HepG2 (cell line): ENCODE data around the gene AMZ1. TPM values are rescaled to one million over a fixed set of nuclear protein-coding genes. Genes with fewer than 3 reads are reported as not detected.

Experiments
- CREM ChIP-seq, 2 experiments: sonication (generic) in 1 of 2; formaldehyde crosslinking in 1 of 2; IDR thresholded peaks; 2 replicates each; pipeline versions ENCODE4 v1.4.0 to v1.6.1; 2016 to 2020; ENCODE audit warnings: antibody characterized with exemption in 1 of 2, mild to moderate bottlenecking in 1 of 2, missing genetic modification reagents in 1 of 2
- ETV5 ChIP-seq: IDR thresholded peaks from 2 replicates; pipeline ENCODE4 v1.6.1; 2018; ENCODE audit warnings: missing biosample characterization, missing genetic modification reagents, inconsistent platforms, borderline replicate concordance
- GABPA ChIP-seq, 2 experiments: IDR thresholded peaks; 2 replicates each; pipeline ENCODE4 v1.6.1; 2011 to 2016; ENCODE audit warnings: low read depth in 2 of 2, low read length in 1 of 2, missing biosample characterization in 1 of 2, missing genetic modification characterization in 1 of 2
- KDM3A ChIP-seq: IDR thresholded peaks from 2 replicates; pipeline ENCODE4 v1.6.1; 2018; ENCODE audit warnings: low read depth, missing compliant biosample characterization
- MTA3 ChIP-seq: sonication (generic); formaldehyde crosslinking; IDR thresholded peaks from 2 replicates; pipeline ENCODE4 v1.4.0; 2020; ENCODE audit warnings: missing genetic modification reagents
- NFYB ChIP-seq: sonication (generic); formaldehyde crosslinking; IDR thresholded peaks from 2 replicates; pipeline ENCODE4 v1.4.0; 2020; ENCODE audit warnings: missing genetic modification reagents
- PAX8 ChIP-seq: sonication (generic); formaldehyde crosslinking; IDR thresholded peaks from 2 replicates; pipeline ENCODE4 v1.8.0; 2022; ENCODE audit warnings: mild to moderate bottlenecking, missing genetic modification reagents, borderline replicate concordance
- PRDM15 ChIP-seq: sonication (generic); formaldehyde crosslinking; IDR thresholded peaks from 2 replicates; pipeline ENCODE4 v1.4.0; 2020; ENCODE audit warnings: missing genetic modification reagents
- PREB ChIP-seq: sonication (generic); formaldehyde crosslinking; IDR thresholded peaks from 2 replicates; pipeline ENCODE4 v1.4.0; 2020; ENCODE audit warnings: missing genetic modification reagents
- PRMT3 ChIP-seq: sonication (generic); formaldehyde crosslinking; IDR thresholded peaks from 2 replicates; pipeline ENCODE4 v1.8.1; 2022; ENCODE audit warnings: low read depth, mild to moderate bottlenecking, moderate library complexity, missing genetic modification reagents, borderline replicate concordance
- PTBP1 ChIP-seq: fragments of 200-400 bp; formaldehyde crosslinking; IDR thresholded peaks from 2 replicates; pipeline ENCODE4 v1.6.1; 2018; ENCODE audit warnings: low read length, low read depth; ENCODE audit not compliant: poor library complexity, severe bottlenecking
- RBFOX2 ChIP-seq: fragments of 200-400 bp; formaldehyde crosslinking; IDR thresholded peaks from 2 replicates; pipeline ENCODE4 v1.6.1; 2017; ENCODE audit warnings: low read depth, mild to moderate bottlenecking, low read length
- REXO4 ChIP-seq: sonication (generic); formaldehyde crosslinking; IDR thresholded peaks from 2 replicates; pipeline ENCODE4 v1.8.0; 2022; ENCODE audit warnings: missing genetic modification reagents, mild to moderate bottlenecking, borderline replicate concordance
- TAF15 ChIP-seq: fragments of 200-400 bp; formaldehyde crosslinking; IDR thresholded peaks from one replicate; pipeline ENCODE4 v1.6.1; 2018; ENCODE audit warnings: mild to moderate bottlenecking, low read depth, low read length; ENCODE audit not compliant: poor library complexity, severe bottlenecking
- TEAD3 ChIP-seq: optimal IDR thresholded peaks from 2 replicates; pipeline ENCODE3; 2016; ENCODE audit warnings: borderline replicate concordance
- TSC22D2 ChIP-seq: sonication (generic); formaldehyde crosslinking; IDR thresholded peaks from 2 replicates; pipeline ENCODE4 v1.5.1; 2020; ENCODE audit warnings: missing genetic modification reagents, mild to moderate bottlenecking, borderline replicate concordance
- WIZ ChIP-seq: sonication (generic); formaldehyde crosslinking; IDR thresholded peaks from 2 replicates; pipeline ENCODE4 v1.5.1; 2020; ENCODE audit warnings: mild to moderate bottlenecking, missing genetic modification reagents
- ZFP36L2 ChIP-seq: sonication (generic); formaldehyde crosslinking; IDR thresholded peaks from 2 replicates; pipeline ENCODE4 v1.4.0; 2020; ENCODE audit warnings: missing genetic modification reagents
- ZFX ChIP-seq: sonication (generic); formaldehyde crosslinking; IDR thresholded peaks from 2 replicates; pipeline ENCODE4 v1.4.0; 2020; ENCODE audit warnings: mild to moderate bottlenecking, low read depth, missing genetic modification reagents, moderate library complexity
- ZNF101 ChIP-seq: sonication (generic); formaldehyde crosslinking; IDR thresholded peaks from 2 replicates; pipeline ENCODE4 v1.4.0; 2020; ENCODE audit warnings: mild to moderate bottlenecking, low read depth, missing genetic modification reagents, borderline replicate concordance
- ZNF30 ChIP-seq: sonication (generic); formaldehyde crosslinking; IDR thresholded peaks from 2 replicates; pipeline ENCODE4 v1.5.0; 2020; ENCODE audit warnings: mild to moderate bottlenecking, missing genetic modification reagents
- ZNF672 ChIP-seq: sonication (generic); formaldehyde crosslinking; IDR thresholded peaks from 2 replicates; pipeline ENCODE4 v1.8.1; 2022; ENCODE audit warnings: missing genetic modification reagents
- polyA plus RNA-seq, 8 experiments: library from polyadenylated mRNA; depleted of rRNA in 3 of 8; stranded (reverse) in 7 of 8; unstranded in 1 of 8; fragments of >200 nt; fragmentation: Illumina TruSeq in 4 of 8; extraction: Trizol in 4 of 8; gene quantifications; 2 replicates each; pipeline versions ENCODE4 v1.2.1 to v1.2.3, GENCODE V29; 2011 to 2016; ENCODE audit warnings: low read depth in 4 of 8, missing spikeins in 1 of 8, mixed read lengths in 1 of 8; ENCODE audit not compliant: insufficient read depth in 1 of 8
- total RNA-seq, 5 experiments: library from RNA; depleted of rRNA; stranded (reverse); fragments of >200 nt; fragmentation: Illumina TruSeq; extraction: Trizol; gene quantifications; 2 replicates each; pipeline ENCODE4 v1.2.3, GENCODE V29; 2016; ENCODE audit warnings: low read depth in 1 of 5
- TF ChIP-seq, protein P1 (sequence below): sonication (generic); formaldehyde crosslinking; conservative IDR thresholded peaks from 2 replicates; pipeline ENCODE4 v1.4.0; 2020; ENCODE audit warnings: missing genetic modification reagents

The AMZ1 gene
- total and polyA plus RNA-seq, 2 of the 13 experiments (the other 11 are each of a cell fraction or from before 2014, with no cell fraction given): 0.03 TPM; not detected in 1

DNA sequence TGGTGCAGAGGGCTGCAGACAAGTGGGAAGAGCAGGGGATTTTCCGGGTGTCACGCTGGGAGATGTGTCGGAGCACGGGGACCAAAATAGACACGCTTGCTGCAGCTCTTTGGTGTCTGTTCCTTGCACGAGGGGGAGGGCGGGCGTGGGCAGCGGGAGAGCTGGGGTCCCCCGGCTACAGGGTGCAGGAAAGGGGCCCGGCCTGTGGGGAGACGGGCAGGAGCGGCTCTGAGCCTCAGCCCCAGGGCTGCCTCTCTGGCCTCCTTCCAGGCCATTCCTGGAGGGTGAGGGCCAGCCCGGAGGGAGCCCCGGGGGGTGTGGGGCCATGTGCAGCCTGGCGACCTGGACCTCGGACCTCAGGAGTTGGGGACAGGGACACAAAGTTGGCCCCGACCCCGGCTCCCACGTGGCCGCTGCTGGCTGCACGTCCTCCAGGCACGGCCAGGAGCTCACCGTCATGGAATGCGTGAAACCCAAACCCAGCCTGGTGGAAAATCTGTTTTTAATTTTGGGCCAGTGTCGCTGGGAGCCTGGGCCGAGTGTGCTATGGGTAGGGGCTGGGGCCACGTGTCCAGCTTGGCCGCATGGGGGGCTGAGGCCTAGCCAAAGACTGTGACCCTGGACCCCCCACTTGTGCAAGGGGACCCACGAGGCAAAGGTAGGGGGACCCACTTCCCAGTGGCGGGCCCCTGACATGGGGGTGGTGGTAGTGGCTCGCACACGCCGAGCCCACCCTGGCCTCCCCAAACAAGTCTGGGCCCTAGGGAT, 49.6 kb upstream of the AMZ1 start (continued):
- TF ChIP-seq PREB (CRISPR knock-in tag) (no peak), KDM3A (CRISPR knock-in tag) (peak; percentile 92), PRMT3 (CRISPR knock-in tag) (peak; percentile 53; the same call in 1 of the 2 replicates), ZNF672 (CRISPR knock-in tag) (no peak), REXO4 (CRISPR knock-in tag) (no peak), ZNF30 (no peak), WIZ (no peak), RBFOX2 (peak; percentile 68), ZFP36L2 (CRISPR knock-in tag) (no peak), ZNF101 (CRISPR knock-in tag) (no peak), TEAD3 (CRISPR knock-in tag) (peak; percentile 86), PAX8 (no peak), NFYB (CRISPR knock-in tag) (no peak), ZFX (CRISPR knock-in tag) (peak; percentile 72), MTA3 (CRISPR knock-in tag) (no peak), PTBP1 (no peak), TSC22D2 (no peak), CREM (IDR thresholded peaks at IDR 0.05) (peak; percentile 57; the same call in 1 of the 2 replicates), CREM (CRISPR knock-in tag; IDR thresholded peaks at IDR 0.05) (no peak), PRDM15 (CRISPR knock-in tag) (no peak; the same call in 1 of the 2 replicates), TAF15 (no peak), GABPA (IDR thresholded peaks at IDR 0.05; ENCODE audit: low read depth, low read length) (no peak), GABPA (CRISPR knock-in tag; IDR thresholded peaks at IDR 0.05; ENCODE audit: low read depth) (no peak; the same call in 1 of the 2 replicates), ETV5 (CRISPR knock-in tag) (peak; percentile 68; the same call in 1 of the 2 replicates)
- TF ChIP-seq, protein P1, sequence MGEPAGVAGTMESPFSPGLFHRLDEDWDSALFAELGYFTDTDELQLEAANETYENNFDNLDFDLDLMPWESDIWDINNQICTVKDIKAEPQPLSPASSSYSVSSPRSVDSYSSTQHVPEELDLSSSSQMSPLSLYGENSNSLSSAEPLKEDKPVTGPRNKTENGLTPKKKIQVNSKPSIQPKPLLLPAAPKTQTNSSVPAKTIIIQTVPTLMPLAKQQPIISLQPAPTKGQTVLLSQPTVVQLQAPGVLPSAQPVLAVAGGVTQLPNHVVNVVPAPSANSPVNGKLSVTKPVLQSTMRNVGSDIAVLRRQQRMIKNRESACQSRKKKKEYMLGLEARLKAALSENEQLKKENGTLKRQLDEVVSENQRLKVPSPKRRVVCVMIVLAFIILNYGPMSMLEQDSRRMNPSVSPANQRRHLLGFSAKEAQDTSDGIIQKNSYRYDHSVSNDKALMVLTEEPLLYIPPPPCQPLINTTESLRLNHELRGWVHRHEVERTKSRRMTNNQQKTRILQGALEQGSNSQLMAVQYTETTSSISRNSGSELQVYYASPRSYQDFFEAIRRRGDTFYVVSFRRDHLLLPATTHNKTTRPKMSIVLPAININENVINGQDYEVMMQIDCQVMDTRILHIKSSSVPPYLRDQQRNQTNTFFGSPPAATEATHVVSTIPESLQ (CRISPR knock-in tag): no peak
